Activated T-cell treated with anti-CD3 and anti-CD28 coated beads, Interleukin-2, amount 50 U/mL, for 72 hours (primary cell): ENCODE measurements around the gene FILIP1L. TPM values are rescaled to one million over a fixed set of nuclear protein-coding genes. Genes with fewer than 3 reads are reported as not detected.
"Not testable (repeated sequence)": the region's sequence is repeated elsewhere in the genome, so short reads cannot be mapped to it uniquely, and the experiment has no call there.

Experiments used
- ATAC-seq, 2 donors: fragments of 150-1000 bp; cut with Tn5 transposase; replicated peaks in 1 of 2; 2 replicates each; pipeline ENCODE4 v1.10.0; 2021; ENCODE audit warnings: moderate library complexity in 2 of 2, mild to moderate bottlenecking in 1 of 2
- DNase-seq, 2 donors: peaks; one replicate each; pipeline ENCODE4 v3.0.0; 2021 to 2022; ENCODE audit warnings: mixed read lengths in 1 of 2
- H3K27ac Mint-ChIP-seq: one replicate; pipeline ENCODE4 v1.8.0; 2022; ENCODE audit warnings: mild to moderate bottlenecking, moderate library complexity, mixed read lengths
- H3K27me3 Mint-ChIP-seq: one replicate; pipeline ENCODE4 v1.8.0; 2022; ENCODE audit warnings: low read depth, mixed read lengths
- H3K36me3 Mint-ChIP-seq, 2 donors: one replicate each; pipeline ENCODE4 v1.8.0; 2022; ENCODE audit warnings: mixed read lengths in 2 of 2, mild to moderate bottlenecking in 1 of 2; ENCODE audit not compliant: insufficient read depth in 2 of 2
- H3K4me1 Mint-ChIP-seq: one replicate; pipeline ENCODE4 v1.8.0; 2022; ENCODE audit warnings: low read depth, mixed read lengths
- H3K4me3 Mint-ChIP-seq, 2 donors: one replicate each; pipeline ENCODE4 v1.8.0; 2022; ENCODE audit warnings: mild to moderate bottlenecking in 2 of 2, mixed read lengths in 2 of 2, moderate library complexity in 2 of 2
- H3K9me3 Mint-ChIP-seq, 2 donors: one replicate each; pipeline ENCODE4 v1.8.0; 2022; ENCODE audit warnings: mixed read lengths in 2 of 2
- total RNA-seq, 2 donors: library from RNA; stranded (reverse); gene quantifications; one replicate each; pipeline ENCODE4 v1.2.3, GENCODE V29; 2022

FILIP1L gene
- total RNA-seq, 2 donors from 2014 or later = 0.46 to 0.93 TPM

DNA sequence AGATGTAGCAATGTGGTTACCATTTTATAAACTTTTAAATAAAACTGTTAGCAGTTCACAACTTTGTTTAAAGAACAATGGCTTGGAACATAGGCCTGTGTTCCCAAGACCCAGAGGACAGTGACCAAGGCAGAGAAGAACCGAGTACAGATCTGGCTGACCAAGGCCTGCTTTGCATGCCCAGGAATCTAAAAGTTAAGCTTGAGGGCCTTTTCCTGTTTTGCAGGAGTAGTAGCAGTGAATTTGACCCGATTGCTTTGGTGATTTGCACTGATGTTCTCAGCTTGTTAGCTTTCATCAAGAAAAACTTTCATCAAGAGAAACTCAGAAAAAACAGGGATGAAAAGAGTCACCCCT is 9.9 kb downstream of the FILIP1L start:
- no peaks in the 10 kb centered on the region for H3K27me3 Mint-ChIP-seq
- peaks cover 4 to 11% of the 10 kb centered on the region in 2 donors for H3K36me3 Mint-ChIP-seq
- peak in 1 of 2 donors; percentile 15 for ATAC-seq
- peak in 1 of 2 donors; percentile 8 for DNase-seq
- H3K27ac Mint-ChIP-seq = peak overlapping the region; percentile 80
- H3K9me3 Mint-ChIP-seq = peaks cover 2 to 4% of the 10 kb centered on the region in 2 donors
- H3K4me1 Mint-ChIP-seq = peaks cover 41% of the 10 kb centered on the region
- peak overlapping the region in 1 of 2 donors; percentile 23 for H3K4me3 Mint-ChIP-seq

DNA sequence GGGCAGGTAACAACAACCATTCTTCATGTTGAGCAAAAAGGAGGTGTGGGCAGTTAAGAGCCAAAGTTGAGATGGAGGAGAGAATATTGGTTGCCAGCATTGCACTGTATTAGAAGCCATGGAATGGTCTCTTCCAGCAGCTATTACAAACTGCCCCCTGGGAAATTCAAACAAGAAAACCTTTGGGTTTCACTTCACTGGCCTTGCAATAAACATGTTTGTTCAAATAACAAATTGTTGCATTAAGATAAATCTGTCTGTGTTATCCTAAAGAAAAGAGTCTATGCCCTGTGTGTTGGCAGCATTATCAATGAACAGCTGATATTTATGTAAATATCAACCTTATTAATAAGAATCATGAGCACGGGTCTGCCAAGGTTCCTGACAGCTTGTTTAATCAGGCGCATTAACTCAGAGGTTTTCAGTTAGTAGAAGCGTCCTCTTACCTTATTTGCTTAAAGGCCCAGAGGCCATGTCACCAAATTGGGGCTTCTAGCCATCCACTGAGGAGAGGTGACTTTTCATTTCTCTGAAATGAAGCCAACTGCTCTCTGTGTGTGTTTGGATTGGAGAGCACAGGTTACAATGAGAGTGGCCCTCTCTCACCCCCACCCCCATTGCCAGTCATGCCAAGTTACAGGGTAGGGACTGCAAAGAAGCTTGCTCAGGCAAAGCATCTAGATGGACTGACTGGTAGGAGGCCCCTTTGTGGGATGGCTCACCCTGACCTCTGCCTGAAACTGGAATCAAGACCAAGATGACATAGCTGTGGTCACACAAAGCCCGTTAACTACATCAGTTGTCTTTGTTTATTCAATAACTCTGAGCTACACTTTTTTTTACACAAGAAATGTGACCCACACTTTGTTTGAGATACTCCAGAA is 10.5 kb downstream of the FILIP1L start:
- H3K36me3 Mint-ChIP-seq = peaks cover 4 to 11% of the 10 kb centered on the region in 2 donors
- peak overlapping the region; percentile 7 to 23 for H3K4me3 Mint-ChIP-seq
- DNase-seq = peak; percentile 61 to 62
- peak overlapping the region; percentile 80 for H3K27ac Mint-ChIP-seq
- peaks cover 41% of the 10 kb centered on the region for H3K4me1 Mint-ChIP-seq
- no peaks in the 10 kb centered on the region for H3K27me3 Mint-ChIP-seq
- ATAC-seq = peak; percentile 94 to 96
- peaks cover 2 to 4% of the 10 kb centered on the region in 2 donors for H3K9me3 Mint-ChIP-seq

DNA sequence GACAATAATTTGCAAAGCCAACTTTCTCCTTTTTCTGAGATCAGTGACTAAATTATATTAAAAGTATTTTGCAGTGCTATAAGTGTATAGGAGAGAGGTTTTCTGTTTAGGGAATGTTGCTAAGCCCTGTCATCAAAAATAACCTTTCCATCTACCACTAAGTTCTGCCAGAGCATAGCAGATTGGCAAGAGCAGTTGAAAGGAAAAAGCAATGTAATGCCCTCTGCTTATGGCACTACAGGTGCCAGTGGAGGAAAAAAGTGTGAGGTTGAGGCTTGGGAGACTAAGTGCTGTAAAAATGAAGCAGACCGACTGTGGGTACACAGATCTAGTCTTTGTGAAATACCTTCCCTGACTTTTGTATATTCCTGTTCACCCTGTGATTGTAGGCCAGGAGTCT is 11.5 kb downstream of the FILIP1L start:
- Mint-ChIP-seq H3K4me1 (peaks cover 41% of the 10 kb centered on the region), H3K27me3 (no peaks in the 10 kb centered on the region), H3K9me3 (peaks cover 2 to 4% of the 10 kb centered on the region in 2 donors), H3K4me3 (no peak overlapping the region), H3K36me3 (peaks cover 4 to 11% of the 10 kb centered on the region in 2 donors), H3K27ac (no peak overlapping the region)
- DNase-seq (no peak), ATAC-seq (no peak)

DNA sequence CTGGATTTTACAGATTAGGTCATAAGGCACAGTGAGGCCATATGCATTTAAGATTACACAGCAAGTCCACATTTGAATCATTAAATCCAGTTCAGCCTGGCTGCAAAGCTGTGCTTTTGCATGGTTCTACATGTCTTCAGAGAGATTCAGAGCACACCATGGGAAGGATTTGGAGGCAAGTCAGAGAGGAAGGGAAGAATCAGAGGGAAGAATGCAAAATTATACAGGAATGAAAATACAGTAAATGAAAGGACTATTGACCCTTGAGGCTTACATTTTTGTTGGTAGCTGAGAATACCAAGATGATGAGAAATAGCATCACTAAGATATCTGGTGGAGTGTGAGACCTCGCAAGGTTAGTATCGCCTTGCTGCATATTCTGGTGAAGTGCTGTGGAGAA is 13.9 kb downstream of the FILIP1L start:
- Mint-ChIP-seq H3K4me1 (peaks cover 25% of the 10 kb centered on the region), H3K27ac (no peak overlapping the region), H3K27me3 (no peaks in the 10 kb centered on the region), H3K9me3 (peaks cover 0 to 4% of the 10 kb centered on the region in 2 donors), H3K36me3 (peaks cover 1 to 7% of the 10 kb centered on the region in 2 donors), H3K4me3 (no peak overlapping the region)
- DNase-seq (no peak), ATAC-seq (no peak)

DNA sequence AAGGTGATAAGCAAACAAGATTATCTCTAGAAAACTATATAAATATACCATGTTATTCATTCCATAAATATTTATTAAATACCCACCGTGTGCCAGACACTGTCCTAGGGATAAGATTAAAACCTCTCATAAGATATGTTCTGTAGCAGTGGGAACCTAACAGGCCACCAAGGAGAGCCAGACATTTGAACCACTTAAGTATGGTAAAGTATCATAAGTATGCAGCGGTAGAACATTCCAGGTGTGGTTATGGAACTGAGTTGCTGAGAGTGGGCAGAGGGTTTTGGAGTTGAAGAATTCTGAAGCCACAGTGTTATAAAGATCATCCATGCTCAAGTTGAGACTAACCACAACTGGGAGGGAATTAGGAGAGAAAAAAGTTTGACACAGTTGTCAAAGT is 14.7 kb downstream of the FILIP1L start:
- ATAC-seq (no peak), DNase-seq (no peak)
- no peaks in the 10 kb centered on the region for H3K27me3 Mint-ChIP-seq
- H3K36me3 Mint-ChIP-seq = peaks cover 1 to 3% of the 10 kb centered on the region in 2 donors
- H3K4me1 Mint-ChIP-seq = peaks cover 17% of the 10 kb centered on the region
- peaks cover 0 to 4% of the 10 kb centered on the region in 2 donors for H3K9me3 Mint-ChIP-seq
- H3K4me3 Mint-ChIP-seq = no peak overlapping the region
- H3K27ac Mint-ChIP-seq = no peak overlapping the region

DNA sequence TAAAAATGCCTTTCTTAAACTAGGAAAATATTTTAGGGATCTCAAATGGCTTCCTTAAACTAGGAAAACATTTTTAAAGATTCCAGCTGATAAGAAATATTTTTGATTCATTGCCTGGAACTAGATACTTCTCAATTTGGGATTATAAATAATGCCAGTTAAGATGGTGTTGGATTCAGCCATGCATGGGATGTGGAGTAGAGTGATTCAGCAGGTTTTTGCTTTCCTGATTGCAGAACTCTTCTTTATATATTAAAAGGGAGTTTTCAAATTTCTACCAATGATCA is 15.6 kb downstream of the FILIP1L start:
- H3K27ac Mint-ChIP-seq = no peak overlapping the region
- peaks cover 1 to 3% of the 10 kb centered on the region in 2 donors for H3K36me3 Mint-ChIP-seq
- H3K4me3 Mint-ChIP-seq = no peak overlapping the region
- DNase-seq (no peak), ATAC-seq (no peak)
- no peaks in the 10 kb centered on the region for H3K27me3 Mint-ChIP-seq
- H3K9me3 Mint-ChIP-seq = peaks cover 0 to 4% of the 10 kb centered on the region in 2 donors
- peaks cover 8% of the 10 kb centered on the region for H3K4me1 Mint-ChIP-seq

DNA sequence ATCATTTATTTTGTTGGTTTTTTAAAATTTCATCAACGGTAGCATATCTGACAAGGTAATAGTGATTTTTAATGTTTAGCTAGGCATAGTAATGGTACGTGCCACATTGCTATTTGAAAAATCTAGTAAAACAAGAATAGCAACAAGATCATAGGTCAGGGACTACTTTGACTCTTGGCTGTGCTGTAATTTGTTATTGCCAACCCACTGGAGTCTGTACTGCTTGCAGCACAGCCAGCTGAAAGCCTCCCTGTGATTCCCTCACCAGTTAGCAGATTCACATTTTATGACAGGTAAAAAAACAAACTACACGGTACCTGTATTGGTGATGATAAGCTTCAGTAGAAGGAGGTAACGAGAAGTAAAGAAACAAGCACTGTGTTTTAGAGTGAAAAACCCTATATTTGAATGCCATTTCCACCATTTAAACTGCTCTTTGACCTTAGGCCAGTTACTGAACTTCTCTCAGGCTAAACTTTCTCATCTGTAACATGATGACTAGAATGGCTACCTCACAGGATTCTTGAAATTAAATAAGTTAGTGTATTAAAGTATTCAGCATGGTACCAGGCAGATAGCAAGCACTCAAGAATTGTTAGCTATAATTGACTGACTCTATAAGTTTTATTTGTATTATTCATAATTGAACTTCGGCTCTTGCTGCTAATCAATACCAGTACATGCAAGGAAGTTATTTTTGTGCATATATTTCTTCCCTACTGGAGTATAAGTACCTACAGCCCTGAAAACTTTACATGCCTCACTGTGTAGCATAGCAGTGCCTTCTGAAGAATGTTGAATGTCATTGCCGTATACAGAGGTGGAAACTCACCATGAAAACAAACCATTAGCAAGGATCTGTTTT is 16.1 kb downstream of the FILIP1L start:
- no peaks in the 10 kb centered on the region for H3K27me3 Mint-ChIP-seq
- no peak for DNase-seq

DNA sequence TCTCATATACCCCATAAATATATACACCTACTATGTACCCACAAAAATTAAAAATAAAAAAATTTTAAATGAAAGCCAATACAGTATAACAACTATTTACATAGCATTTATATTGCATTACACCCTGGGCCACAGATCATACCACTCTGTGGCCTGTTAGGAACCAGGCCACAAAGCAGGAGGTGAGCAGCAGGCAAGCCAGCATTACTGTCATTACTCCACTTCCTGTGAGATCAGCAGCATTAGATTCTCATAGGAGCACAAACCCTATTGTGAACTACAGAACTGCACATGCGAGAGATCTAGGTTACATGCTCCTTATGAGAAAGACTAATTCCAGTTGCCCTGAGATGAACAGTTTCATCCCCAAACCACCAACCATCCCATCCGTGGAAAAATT is 17.4 kb downstream of the FILIP1L start:
- Mint-ChIP-seq H3K4me1 (no peaks in the 10 kb centered on the region), H3K36me3 (peaks cover 1 to 3% of the 10 kb centered on the region in 2 donors), H3K27me3 (no peaks in the 10 kb centered on the region), H3K4me3 (no peak overlapping the region), H3K9me3 (peaks cover 0 to 4% of the 10 kb centered on the region in 2 donors), H3K27ac (no peak overlapping the region)
- DNase-seq = no peak
- ATAC-seq = no peak

More for the DNA sequence above, 16.1 kb downstream of the FILIP1L start:
- Mint-ChIP-seq H3K27ac (no peak overlapping the region), H3K4me3 (no peak overlapping the region), H3K4me1 (peaks cover 4% of the 10 kb centered on the region), H3K9me3 (peaks cover 0 to 4% of the 10 kb centered on the region in 2 donors), H3K36me3 (peaks cover 1 to 3% of the 10 kb centered on the region in 2 donors)
- no peak for ATAC-seq

DNA sequence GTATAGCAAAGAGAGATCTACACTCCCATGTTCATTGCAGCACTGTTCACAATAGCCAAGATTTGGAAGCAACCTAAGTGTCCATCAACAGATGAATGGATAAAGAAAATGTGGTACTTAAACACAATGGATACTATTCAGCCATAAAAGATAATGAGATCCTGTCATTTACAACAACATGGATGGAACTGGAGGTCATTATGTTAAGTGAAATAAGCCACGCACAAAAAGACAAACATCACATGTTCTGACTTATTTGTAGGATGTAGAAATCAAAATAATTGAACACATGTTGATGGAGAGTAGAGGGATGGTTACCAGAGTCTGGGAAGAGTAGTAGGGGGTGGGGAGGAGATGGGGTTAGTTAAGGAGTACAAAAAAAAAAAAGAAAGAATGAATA is 18.0 kb downstream of the FILIP1L start:
- H3K4me3 Mint-ChIP-seq, H3K4me1 Mint-ChIP-seq, H3K9me3 Mint-ChIP-seq, H3K27me3 Mint-ChIP-seq, DNase-seq, ATAC-seq, H3K27ac Mint-ChIP-seq, H3K36me3 Mint-ChIP-seq: not testable (repeated sequence)

DNA sequence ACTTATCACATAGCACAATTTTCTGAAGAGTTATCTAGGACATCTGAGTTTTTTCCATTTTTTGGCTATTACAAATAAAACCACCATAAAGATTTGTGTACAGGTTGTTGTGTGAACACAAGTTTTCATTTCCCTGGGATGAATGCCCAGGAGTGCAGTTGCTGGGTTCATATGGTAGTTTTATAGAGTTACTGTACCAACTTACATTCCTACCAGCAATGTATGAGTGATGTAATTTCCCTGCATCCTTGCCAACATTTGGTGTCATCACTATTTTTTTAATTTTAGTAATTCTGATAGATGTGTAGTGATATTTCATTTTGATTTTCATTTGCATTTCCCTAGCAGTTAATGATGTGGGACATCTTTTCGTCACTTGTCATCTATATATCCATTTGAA is 20.5 kb downstream of the FILIP1L start:
- H3K27ac Mint-ChIP-seq = no peak overlapping the region
- no peaks in the 10 kb centered on the region for H3K27me3 Mint-ChIP-seq
- H3K4me3 Mint-ChIP-seq = no peak overlapping the region

DNA sequence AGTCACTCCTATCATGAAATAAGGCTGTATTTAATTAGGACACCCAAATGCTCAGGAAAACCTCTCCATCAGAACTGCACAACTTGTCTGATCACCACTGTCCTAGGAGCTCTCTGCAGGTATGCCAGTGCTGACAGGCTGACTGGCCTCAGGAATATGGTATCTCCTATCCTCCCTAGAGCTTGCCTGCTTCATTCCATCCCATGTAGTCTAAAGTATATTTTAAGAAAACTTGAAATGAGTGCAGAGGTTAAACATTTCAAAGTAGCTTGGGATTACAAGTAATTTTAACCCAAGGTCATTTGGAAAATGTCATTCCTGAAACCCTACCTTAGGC is 23.7 kb downstream of the FILIP1L start:
- Mint-ChIP-seq H3K4me1 (peaks cover 37% of the 10 kb centered on the region), H3K4me3 (no peak overlapping the region)
- ATAC-seq = peak in 1 of 2 donors; percentile 6

More for the DNA sequence above, 20.5 kb downstream of the FILIP1L start:
- H3K4me1 Mint-ChIP-seq = peaks cover 19% of the 10 kb centered on the region
- H3K9me3 Mint-ChIP-seq = no peaks in the 10 kb centered on the region
- H3K36me3 Mint-ChIP-seq = peaks cover 0 to 2% of the 10 kb centered on the region in 2 donors
- DNase-seq (no peak), ATAC-seq (no peak)

DNA sequence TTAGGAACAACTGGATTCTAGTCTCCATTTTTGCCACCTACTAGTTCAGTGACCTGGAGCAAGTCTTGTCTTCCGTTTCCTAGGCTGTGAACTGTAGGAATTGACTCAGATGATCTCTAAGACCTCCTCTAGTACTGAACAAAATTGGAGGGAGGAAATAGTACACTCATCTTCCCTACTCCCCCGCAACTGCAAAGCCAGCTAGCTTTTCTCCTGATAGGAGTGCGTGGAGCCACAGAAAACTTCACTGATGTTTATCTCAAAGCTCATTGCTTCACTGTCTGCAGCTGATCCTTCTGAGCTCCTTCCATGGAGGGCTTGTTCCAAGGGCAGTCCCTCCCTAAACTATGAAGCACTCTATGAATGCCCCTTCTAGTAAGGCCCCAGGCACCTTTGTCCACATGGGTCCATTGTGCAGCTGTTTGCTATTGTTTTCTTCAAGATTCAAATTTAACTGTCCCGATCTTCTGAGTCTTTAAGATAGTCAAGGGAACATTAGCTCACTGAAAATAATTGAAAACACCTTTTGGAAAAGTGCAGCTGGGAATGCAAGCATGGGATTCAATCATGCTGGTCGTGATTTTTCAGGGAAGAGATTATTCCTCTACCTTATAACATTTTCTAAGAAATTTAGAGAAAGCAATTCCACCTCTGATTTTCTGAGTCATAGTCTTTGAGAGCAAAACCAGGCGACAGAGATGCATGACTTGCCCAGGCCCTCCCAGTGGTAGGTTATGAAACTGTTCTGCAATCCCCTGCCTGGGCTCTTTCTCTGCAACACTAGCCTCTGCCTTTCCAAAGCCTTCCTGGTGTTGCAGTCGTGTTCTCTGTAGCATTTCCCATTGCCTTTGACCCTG is 24.3 kb downstream of the FILIP1L start:
- Mint-ChIP-seq H3K27ac (peak overlapping the region; percentile 26), H3K4me3 (peak overlapping the region in 1 of 2 donors; percentile 50), H3K9me3 (no peaks in the 10 kb centered on the region), H3K36me3 (peaks cover 2 to 5% of the 10 kb centered on the region in 2 donors), H3K4me1 (peaks cover 37% of the 10 kb centered on the region), H3K27me3 (no peaks in the 10 kb centered on the region)
- ATAC-seq (peak; percentile 83 to 84), DNase-seq (peak; percentile 42 to 47)

More for the DNA sequence above, 23.7 kb downstream of the FILIP1L start:
- H3K36me3 Mint-ChIP-seq = peaks cover 2 to 5% of the 10 kb centered on the region in 2 donors
- no peaks in the 10 kb centered on the region for H3K9me3 Mint-ChIP-seq
- H3K27me3 Mint-ChIP-seq = no peaks in the 10 kb centered on the region
- DNase-seq = no peak
- no peak overlapping the region for H3K27ac Mint-ChIP-seq
